HepG2 (cell line): ENCODE results near the gene METTL22. TPM values are rescaled to one million over a fixed set of nuclear protein-coding genes. Genes with fewer than 3 reads are reported as not detected.
A peak's percentile ranks its signal among the peaks of the same experiment; 100 is the strongest.

Experiments used
- ATAC-seq: fragments of 200-7000 bp; cut with Tn5 transposase; 3 replicates; pipeline ENCODE4 v1.9.1; 2020; ENCODE audit warnings: mild to moderate bottlenecking, moderate library complexity
- BruUV-seq: library from RNA; stranded (reverse); fragments of 400-500 nt; replicated peaks from 2 replicates; lab custom pipeline; 2021; lab: Mats Ljungman, UMichigan
- CTCF ChIA-PET: fragments of 300-600 bp; formaldehyde crosslinking; extraction: SDS; loops from one replicate; lab custom pipeline; 2021; ENCODE audit warnings: low total read pairs, inconsistent platforms, low intra/inter-chr PET ratio; lab: Yijun Ruan, JAX
- POLR2A ChIA-PET: fragments of 350-600 bp; sonication (Branson Sonifier 250); formaldehyde crosslinking; loops from one replicate; lab custom pipeline; 2020; ENCODE audit warnings: antibody characterized with exemption, inconsistent platforms; lab: Yijun Ruan, JAX
- DNase-seq: peaks from one replicate; pipeline ENCODE4 v3.0.0-alpha.2; 2015; ENCODE audit warnings: low spot score
- FAIRE-seq: peaks from 3 replicates; lab custom pipeline; 2011; peaks lifted over from hg19 to GRCh38; lab: Jason Lieb, UNC
- H2AFZ ChIP-seq: one replicate; pipeline ENCODE4 v1.6.1; 2011; ENCODE audit warnings: low read length, inconsistent platforms
- H3K27ac ChIP-seq: fragments of 300-600 bp; 3 replicates; pipeline ENCODE4 v1.8.0; 2011; ENCODE audit warnings: mixed run types, mild to moderate bottlenecking, mixed read lengths, low read length, inconsistent platforms; ENCODE audit not compliant: insufficient read depth; ENCODE audit errors: extremely low read length
- H3K27me3 ChIP-seq, 2 experiments: fragments of 200-600 bp in 1 of 2; 2 replicates in 1 of 2; 3 replicates in 1 of 2; pipeline versions ENCODE4 v1.6.0 to v1.8.0; 2011; ENCODE audit warnings: low read length in 2 of 2, mild to moderate bottlenecking in 2 of 2, moderate library complexity in 2 of 2, inconsistent platforms in 1 of 2; ENCODE audit not compliant: insufficient read depth in 2 of 2, control insufficient read depth in 1 of 2
- H3K36me3 ChIP-seq, 2 experiments: fragments of 200-600 bp in 1 of 2; replicated peaks in 1 of 2; 2 replicates in 1 of 2; 3 replicates in 1 of 2; pipeline versions ENCODE4 v1.5.1 to v1.8.0; 2011; ENCODE audit warnings: low read length in 2 of 2, inconsistent platforms in 1 of 2; ENCODE audit not compliant: insufficient read depth in 2 of 2, control insufficient read depth in 1 of 2
- H3K4me1 ChIP-seq: 2 replicates; pipeline ENCODE4 v1.5.1; 2012; ENCODE audit warnings: low read length, inconsistent platforms; ENCODE audit not compliant: insufficient read depth
- H3K4me2 ChIP-seq: 2 replicates; pipeline ENCODE4 v1.6.0; 2011; ENCODE audit warnings: low read depth, low read length, inconsistent platforms
- H3K4me3 ChIP-seq, 3 experiments: fragments of 200-600 bp in 1 of 3; sonication (generic), shearing (Covaris generic) in 1 of 3; replicated peaks in 1 of 3; 2 replicates each; pipeline ENCODE4 v1.5.1; 2011 to 2016; ENCODE audit warnings: low read length in 3 of 3, inconsistent platforms in 2 of 3, low read depth in 2 of 3, mild to moderate bottlenecking in 2 of 3, control low read depth in 1 of 3, mixed read lengths in 1 of 3; ENCODE audit not compliant: insufficient read depth in 1 of 3
- H3K79me2 ChIP-seq: one replicate; pipeline ENCODE4 v1.6.1; 2011; ENCODE audit warnings: low read length, inconsistent platforms; ENCODE audit not compliant: insufficient read depth
- H3K9ac ChIP-seq: 2 replicates; pipeline ENCODE4 v1.6.0; 2011; ENCODE audit warnings: mild to moderate bottlenecking, low read depth, low read length, inconsistent platforms; ENCODE audit not compliant: insufficient read depth
- H3K9me3 ChIP-seq: 2 replicates; pipeline ENCODE4 v1.5.1; 2012; ENCODE audit warnings: mild to moderate bottlenecking, low read length
- H4K20me1 ChIP-seq: 2 replicates; pipeline ENCODE4 v1.6.0; 2011; ENCODE audit warnings: inconsistent platforms, mild to moderate bottlenecking, low read length, moderate library complexity; ENCODE audit not compliant: insufficient read depth
- GATAD1 ChIP-seq: IDR thresholded peaks from 2 replicates; pipeline ENCODE4 v1.6.1; 2016; ENCODE audit warnings: missing genetic modification reagents, missing compliant biosample characterization
- IKZF4 ChIP-seq: sonication (generic); formaldehyde crosslinking; IDR thresholded peaks from 2 replicates; pipeline ENCODE4 v1.5.1; 2020; ENCODE audit warnings: borderline replicate concordance, mild to moderate bottlenecking, low read depth, missing genetic modification reagents; ENCODE audit errors: not compliant biosample characterization
- MZF1 ChIP-seq: sonication (generic); formaldehyde crosslinking; IDR thresholded peaks from 2 replicates; pipeline ENCODE4 v1.8.1; 2023; ENCODE audit warnings: mild to moderate bottlenecking, missing genetic modification reagents, borderline replicate concordance
- REL ChIP-seq: sonication (generic); formaldehyde crosslinking; conservative IDR thresholded peaks from 2 replicates; pipeline ENCODE4 v1.8.0; 2022; ENCODE audit warnings: mild to moderate bottlenecking, missing genetic modification reagents, moderate library complexity
- TCF12 ChIP-seq, 2 experiments: fragments of 450-650 bp in 1 of 2; sonication (generic) in 1 of 2; formaldehyde crosslinking in 1 of 2; IDR thresholded peaks; 2 replicates each; pipeline versions ENCODE4 v1.6.1 to v1.8.0; 2017 to 2022; ENCODE audit warnings: antibody characterized with exemption in 1 of 2, mild to moderate bottlenecking in 1 of 2, missing genetic modification reagents in 1 of 2, moderate library complexity in 1 of 2
- ZBTB21 ChIP-seq: sonication (generic); formaldehyde crosslinking; IDR thresholded peaks from 2 replicates; pipeline ENCODE4 v1.4.0; 2020; ENCODE audit warnings: missing genetic modification reagents
- ZNF382 ChIP-seq: sonication (generic); formaldehyde crosslinking; IDR thresholded peaks from 2 replicates; pipeline ENCODE4 v1.5.0; 2020; ENCODE audit warnings: missing genetic modification reagents, mild to moderate bottlenecking, borderline replicate concordance
- ZNF501 ChIP-seq: sonication (generic); formaldehyde crosslinking; IDR thresholded peaks from 2 replicates; pipeline ENCODE4 v1.5.1; 2020; ENCODE audit warnings: mild to moderate bottlenecking, moderate library complexity, missing genetic modification reagents
- ZNF556 ChIP-seq: sonication (generic); formaldehyde crosslinking; IDR thresholded peaks from 2 replicates; pipeline ENCODE4 v1.4.0; 2020; ENCODE audit warnings: mild to moderate bottlenecking, missing genetic modification reagents, borderline replicate concordance
- ZNF703 ChIP-seq: sonication (generic); formaldehyde crosslinking; IDR thresholded peaks from 2 replicates; pipeline ENCODE4 v1.5.1; 2020; ENCODE audit warnings: missing genetic modification reagents, mild to moderate bottlenecking, moderate library complexity, borderline replicate concordance
- WGBS: methylation state at CpG from one replicate; pipeline ENCODE4 v1.1.6; 2017; ENCODE audit warnings: low lambda C conversion rate; 5-methylcytosine and 5-hydroxymethylcytosine counted together
- in situ Hi-C: cut with HindIII; loops from 2 replicates; pipeline ENCODE4 v1.10.0; 2017; ENCODE audit warnings: low pct_unique_long_range_greater_than_20kb; ENCODE audit not compliant: extremely low pct_ligation_motif_present
- intact Hi-C: fragments of 100-400 bp; cut with micrococcal nuclease; formaldehyde crosslinking; loops from one replicate; pipeline ENCODE4 v1.10.0; 2022; ENCODE audit not compliant: unreplicated experiment
- polyA plus RNA-seq, 8 experiments: library from polyadenylated mRNA; depleted of rRNA in 3 of 8; stranded (reverse) in 7 of 8; unstranded in 1 of 8; fragments of >200 nt; fragmentation: Illumina TruSeq in 4 of 8; extraction: Trizol in 4 of 8; gene quantifications; 2 replicates each; pipeline versions ENCODE4 v1.2.1 to v1.2.3, GENCODE V29; 2011 to 2016; ENCODE audit warnings: low read depth in 4 of 8, missing spikeins in 1 of 8, mixed read lengths in 1 of 8; ENCODE audit not compliant: insufficient read depth in 1 of 8
- total RNA-seq, 5 experiments: library from RNA; depleted of rRNA; stranded (reverse); fragments of >200 nt; fragmentation: Illumina TruSeq; extraction: Trizol; gene quantifications; 2 replicates each; pipeline ENCODE4 v1.2.3, GENCODE V29; 2016; ENCODE audit warnings: low read depth in 1 of 5
- TF ChIP-seq, protein P1 (sequence below): sonication (generic); formaldehyde crosslinking; IDR thresholded peaks from 2 replicates; pipeline ENCODE4 v1.9.0; 2021; ENCODE audit warnings: missing genetic modification reagents, borderline replicate concordance
- TF ChIP-seq, protein P2 (sequence below): sonication (generic); formaldehyde crosslinking; IDR thresholded peaks from 2 replicates; pipeline ENCODE4; 2020; ENCODE audit warnings: missing genetic modification reagents, mild to moderate bottlenecking, borderline replicate concordance
- TF ChIP-seq, protein P3 (sequence below): sonication (generic); formaldehyde crosslinking; IDR thresholded peaks from 2 replicates; pipeline ENCODE4 v1.4.0; 2020; ENCODE audit warnings: missing genetic modification reagents
- TF ChIP-seq, protein P4 (sequence below): sonication (generic); formaldehyde crosslinking; IDR thresholded peaks from 2 replicates; pipeline ENCODE4 v1.9.0; 2021; ENCODE audit warnings: missing genetic modification reagents, mild to moderate bottlenecking, borderline replicate concordance

Gene METTL22
- total and polyA plus RNA-seq, 2 of the 13 experiments (the other 11 are each of a cell fraction or from before 2014, with no cell fraction given) = 36.2 to 94.8 TPM

DNA sequence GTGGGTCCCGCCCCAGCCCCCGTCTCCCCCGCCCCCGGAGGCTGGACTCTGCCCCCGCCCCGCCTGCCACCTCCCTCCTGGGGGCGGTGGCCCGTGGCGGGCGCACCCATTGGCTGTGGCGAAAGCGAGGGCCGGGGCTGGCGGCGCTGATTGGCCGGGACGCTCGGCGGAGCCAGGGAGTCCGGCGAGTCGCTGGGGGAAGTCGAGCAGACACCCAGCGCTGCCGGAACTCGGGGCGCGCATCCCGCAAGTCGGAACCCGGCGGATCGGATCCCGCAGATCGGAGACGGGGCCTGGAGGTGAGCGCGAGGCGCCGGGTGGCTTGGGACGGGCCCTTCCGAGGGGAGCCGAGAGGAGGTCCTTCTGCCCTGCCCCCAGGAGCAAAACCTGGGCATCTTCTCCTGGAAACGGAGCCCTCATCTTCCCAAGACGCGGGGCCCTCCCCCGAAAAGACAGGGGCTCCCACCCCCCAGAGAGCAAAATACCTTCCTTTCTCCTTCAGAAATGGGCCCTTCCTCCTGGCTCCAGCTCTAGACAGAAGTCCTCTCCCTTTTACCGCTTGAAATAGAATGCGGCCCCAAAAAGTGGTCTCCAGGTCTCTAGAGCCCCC, 53.0 kb downstream of the METTL22 start, which contains the start of gene ABAT:
Gene ABAT, plus strand, starts transcription at position 205 of the 610 bp plus-strand sequence. CDS start 61,123 bp downstream, outside the sequence.
- POLR2A ChIA-PET = interaction anchor here (1.1 to 1.6 kb wide), 4 partner anchors 9 to 210 kb away, joined by 3 to 5 read pairs (median 4); partner anchors contain the start of gene CARHSP1
- Histone ChIP-seq H3K9me3 (no peaks in the 10 kb centered on the region), H3K4me1 (peaks cover 59% of the 10 kb centered on the region), H3K36me3 (no peaks in the 10 kb centered on the region), H3K79me2 (peaks cover 26% of the 10 kb centered on the region), H3K4me3 (peak within 1 kb of the TSS; percentile 81 to 94 (median 89)), H2AFZ (peak within 1 kb of the TSS; percentile 49), H3K27me3 (no peaks in the 10 kb centered on the region; a peak in 1 of 5 replicates), H3K4me2 (peak within 1 kb of the TSS; percentile 89), H3K9ac (peak within 1 kb of the TSS; percentile 71), H4K20me1 (peaks cover 6% of the 10 kb centered on the region; the same call in 1 of the 2 replicates), H3K27ac (peak within 1 kb of the TSS; percentile 39)
- in situ Hi-C loops = loop anchor here (5.0 to 25.0 kb wide), 2 partner anchors 68 to 213 kb away; partner anchors contain the start of gene LITAFD
- 2% methylated on average over 40 of the region's 49 CpGs for WGBS
- DNase-seq (peak; percentile 91), ATAC-seq (peak; percentile 93), FAIRE-seq (no peak)
- intact Hi-C loops = loop anchor here (2.0 to 10.0 kb wide), 3 partner anchors 124 to 420 kb away; partner anchors contain the start of gene HAPSTR1
- CTCF ChIA-PET = no interaction called here
- BruUV-seq = no TSS peak
- no peak for TF ChIP-seq ZNF501
- TF ChIP-seq MZF1 (CRISPR knock-in tag) = no peak
- TF ChIP-seq, protein P1, sequence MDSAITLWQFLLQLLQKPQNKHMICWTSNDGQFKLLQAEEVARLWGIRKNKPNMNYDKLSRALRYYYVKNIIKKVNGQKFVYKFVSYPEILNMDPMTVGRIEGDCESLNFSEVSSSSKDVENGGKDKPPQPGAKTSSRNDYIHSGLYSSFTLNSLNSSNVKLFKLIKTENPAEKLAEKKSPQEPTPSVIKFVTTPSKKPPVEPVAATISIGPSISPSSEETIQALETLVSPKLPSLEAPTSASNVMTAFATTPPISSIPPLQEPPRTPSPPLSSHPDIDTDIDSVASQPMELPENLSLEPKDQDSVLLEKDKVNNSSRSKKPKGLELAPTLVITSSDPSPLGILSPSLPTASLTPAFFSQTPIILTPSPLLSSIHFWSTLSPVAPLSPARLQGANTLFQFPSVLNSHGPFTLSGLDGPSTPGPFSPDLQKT = 0 out of 2 replicates have a peak, but pooled peaks have one; percentile 23
- TF ChIP-seq REL (CRISPR knock-in tag) = no peak
- TF ChIP-seq, protein P2, sequence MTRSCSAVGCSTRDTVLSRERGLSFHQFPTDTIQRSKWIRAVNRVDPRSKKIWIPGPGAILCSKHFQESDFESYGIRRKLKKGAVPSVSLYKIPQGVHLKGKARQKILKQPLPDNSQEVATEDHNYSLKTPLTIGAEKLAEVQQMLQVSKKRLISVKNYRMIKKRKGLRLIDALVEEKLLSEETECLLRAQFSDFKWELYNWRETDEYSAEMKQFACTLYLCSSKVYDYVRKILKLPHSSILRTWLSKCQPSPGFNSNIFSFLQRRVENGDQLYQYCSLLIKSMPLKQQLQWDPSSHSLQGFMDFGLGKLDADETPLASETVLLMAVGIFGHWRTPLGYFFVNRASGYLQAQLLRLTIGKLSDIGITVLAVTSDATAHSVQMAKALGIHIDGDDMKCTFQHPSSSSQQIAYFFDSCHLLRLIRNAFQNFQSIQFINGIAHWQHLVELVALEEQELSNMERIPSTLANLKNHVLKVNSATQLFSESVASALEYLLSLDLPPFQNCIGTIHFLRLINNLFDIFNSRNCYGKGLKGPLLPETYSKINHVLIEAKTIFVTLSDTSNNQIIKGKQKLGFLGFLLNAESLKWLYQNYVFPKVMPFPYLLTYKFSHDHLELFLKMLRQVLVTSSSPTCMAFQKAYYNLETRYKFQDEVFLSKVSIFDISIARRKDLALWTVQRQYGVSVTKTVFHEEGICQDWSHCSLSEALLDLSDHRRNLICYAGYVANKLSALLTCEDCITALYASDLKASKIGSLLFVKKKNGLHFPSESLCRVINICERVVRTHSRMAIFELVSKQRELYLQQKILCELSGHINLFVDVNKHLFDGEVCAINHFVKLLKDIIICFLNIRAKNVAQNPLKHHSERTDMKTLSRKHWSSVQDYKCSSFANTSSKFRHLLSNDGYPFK (CRISPR knock-in tag) = peak; percentile 32; the same call in 1 of the 2 replicates
- TF ChIP-seq IKZF4 (CRISPR knock-in tag) = no peak
- no peak for TF ChIP-seq ZNF382 (CRISPR knock-in tag)
- TF ChIP-seq ZBTB21 = no peak
- TF ChIP-seq ZNF556 (CRISPR knock-in tag) = peak; percentile 74; the same call in 1 of the 2 replicates
- no peak for TF ChIP-seq ZNF703
- TF ChIP-seq, protein P3, sequence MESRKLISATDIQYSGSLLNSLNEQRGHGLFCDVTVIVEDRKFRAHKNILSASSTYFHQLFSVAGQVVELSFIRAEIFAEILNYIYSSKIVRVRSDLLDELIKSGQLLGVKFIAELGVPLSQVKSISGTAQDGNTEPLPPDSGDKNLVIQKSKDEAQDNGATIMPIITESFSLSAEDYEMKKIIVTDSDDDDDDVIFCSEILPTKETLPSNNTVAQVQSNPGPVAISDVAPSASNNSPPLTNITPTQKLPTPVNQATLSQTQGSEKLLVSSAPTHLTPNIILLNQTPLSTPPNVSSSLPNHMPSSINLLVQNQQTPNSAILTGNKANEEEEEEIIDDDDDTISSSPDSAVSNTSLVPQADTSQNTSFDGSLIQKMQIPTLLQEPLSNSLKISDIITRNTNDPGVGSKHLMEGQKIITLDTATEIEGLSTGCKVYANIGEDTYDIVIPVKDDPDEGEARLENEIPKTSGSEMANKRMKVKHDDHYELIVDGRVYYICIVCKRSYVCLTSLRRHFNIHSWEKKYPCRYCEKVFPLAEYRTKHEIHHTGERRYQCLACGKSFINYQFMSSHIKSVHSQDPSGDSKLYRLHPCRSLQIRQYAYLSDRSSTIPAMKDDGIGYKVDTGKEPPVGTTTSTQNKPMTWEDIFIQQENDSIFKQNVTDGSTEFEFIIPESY (CRISPR knock-in tag) = no peak
- no peak for TF ChIP-seq TCF12 (IDR thresholded peaks at IDR 0.05)
- peak; percentile 92; the same call in 1 of the 2 replicates for TF ChIP-seq TCF12 (CRISPR knock-in tag; IDR thresholded peaks at IDR 0.05)
- TF ChIP-seq, protein P4, sequence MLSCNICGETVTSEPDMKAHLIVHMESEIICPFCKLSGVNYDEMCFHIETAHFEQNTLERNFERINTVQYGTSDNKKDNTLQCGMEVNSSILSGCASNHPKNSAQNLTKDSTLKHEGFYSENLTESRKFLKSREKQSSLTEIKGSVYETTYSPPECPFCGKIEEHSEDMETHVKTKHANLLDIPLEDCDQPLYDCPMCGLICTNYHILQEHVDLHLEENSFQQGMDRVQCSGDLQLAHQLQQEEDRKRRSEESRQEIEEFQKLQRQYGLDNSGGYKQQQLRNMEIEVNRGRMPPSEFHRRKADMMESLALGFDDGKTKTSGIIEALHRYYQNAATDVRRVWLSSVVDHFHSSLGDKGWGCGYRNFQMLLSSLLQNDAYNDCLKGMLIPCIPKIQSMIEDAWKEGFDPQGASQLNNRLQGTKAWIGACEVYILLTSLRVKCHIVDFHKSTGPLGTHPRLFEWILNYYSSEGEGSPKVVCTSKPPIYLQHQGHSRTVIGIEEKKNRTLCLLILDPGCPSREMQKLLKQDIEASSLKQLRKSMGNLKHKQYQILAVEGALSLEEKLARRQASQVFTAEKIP (CRISPR knock-in tag) = no peak
- peak; percentile 64; the same call in 1 of the 2 replicates for TF ChIP-seq GATAD1 (CRISPR knock-in tag)
